ENCODE data around the gene KDM2A. TPM values are rescaled to one million over a fixed set of nuclear protein-coding genes. Genes with fewer than 3 reads are reported as not detected.

Gene KDM2A
- total RNA-seq, 1 experiment from 2014 or later, result 50.4 TPM

DNA sequence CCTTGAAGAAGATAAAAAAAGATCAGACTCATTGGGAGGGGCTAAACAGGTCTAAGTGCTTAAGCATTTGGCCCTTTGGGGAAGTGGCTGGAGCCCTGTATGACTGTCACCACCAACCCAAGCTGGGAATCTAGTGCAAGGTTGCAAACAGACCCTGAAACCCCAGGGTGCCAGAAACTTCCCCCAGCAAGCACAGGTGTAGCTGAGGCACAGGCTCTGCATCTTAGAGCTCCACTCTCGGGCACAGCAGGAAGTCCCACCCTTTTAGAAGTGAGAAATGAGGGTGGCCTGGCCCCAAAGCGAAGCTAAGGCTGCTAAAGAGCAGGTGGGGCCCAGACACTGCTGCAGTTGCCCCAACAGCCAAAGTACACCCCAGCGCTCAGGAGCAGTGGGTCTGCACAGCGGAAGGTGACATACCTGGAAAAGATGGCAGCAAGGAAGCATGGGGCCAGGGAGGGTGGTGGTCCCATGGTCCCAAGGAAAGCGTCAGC lies 5.8 kb upstream of the KDM2A start:
- Histone ChIP-seq H3K4me2 (ENCODE audit: low read length) (no peak overlapping the region), H4K20me1 (ENCODE audit: insufficient read depth) (no peaks in the 10 kb centered on the region), H3K4me3 (replicated peaks in 1 of 2; ENCODE audit: low read depth in 1 of 2, low read length in 2 of 2) (no peak overlapping the region), H2AFZ (ENCODE audit: low read depth, low read length, poor library complexity, severe bottlenecking) (no peak overlapping the region), H3K4me1 (ENCODE audit: control insufficient read depth in 1 of 2, insufficient read depth in 2 of 2, low read length in 2 of 2) (0 out of 4 replicates have a peak, but pooled peaks cover 0 to 3% of the 10 kb centered on the region in 2 experiments), H3K27ac (ENCODE audit: low read depth, low read length) (no peak overlapping the region), H3K79me2 (ENCODE audit: insufficient read depth, low read length) (no peaks in the 10 kb centered on the region), H3K9me2 (ENCODE audit: insufficient read depth) (no peaks in the 10 kb centered on the region), H3K27me3 (ENCODE audit: insufficient read depth, low read length) (no peaks in the 10 kb centered on the region), H3K36me3 (ENCODE audit: control insufficient read depth in 1 of 2, insufficient read depth in 2 of 2, low read length in 2 of 2) (no peaks in the 10 kb centered on the region), H3K9me3 (ENCODE audit: control insufficient read depth in 1 of 2, insufficient read depth in 1 of 2, low read depth in 1 of 2, low read length in 2 of 2) (no peaks in the 10 kb centered on the region), H3K9ac (ENCODE audit: low read length) (no peak overlapping the region)
- DNase-seq (ENCODE audit: low read depth, low spot score) (no peak), ATAC-seq (no peak)
- intact Hi-C loops (cut with micrococcal nuclease), result no loop called here
- no peak for TF ChIP-seq TCF7L2 (IDR thresholded peaks at IDR 0.05; ENCODE audit: borderline replicate concordance, extremely low read depth, insufficient read depth, insufficient read length)
- no peak for TF ChIP-seq SP1 (IDR thresholded peaks at IDR 0.05; ENCODE audit: low read depth)
- no peak for TF ChIP-seq ZNF274 (IDR thresholded peaks at IDR 0.05; ENCODE audit: low read depth, low read length)
- TF ChIP-seq ZFX (IDR thresholded peaks at IDR 0.05), result no peak
- no peak for TF ChIP-seq EZH2phosphoT487 (IDR thresholded peaks at IDR 0.05; ENCODE audit: borderline replicate concordance)
- TF ChIP-seq CEBPB (IDR thresholded peaks at IDR 0.05; ENCODE audit: low read depth), result no peak
- no peak for TF ChIP-seq POLR2A (IDR thresholded peaks at IDR 0.05; ENCODE audit: borderline replicate concordance, extremely low read depth, insufficient read depth, insufficient read length)
- ChIA-PET CTCF (no interaction called here), POLR2A (no interaction called here), RAD21 (ENCODE audit: low non-redundant PET in 1 of 2, low total read pairs in 2 of 2, uncharacterized antibody in 2 of 2, unreplicated experiment in 2 of 2) (no interaction called here)
- no TSS peak for BruUV-seq (replicated peaks)

DNA sequence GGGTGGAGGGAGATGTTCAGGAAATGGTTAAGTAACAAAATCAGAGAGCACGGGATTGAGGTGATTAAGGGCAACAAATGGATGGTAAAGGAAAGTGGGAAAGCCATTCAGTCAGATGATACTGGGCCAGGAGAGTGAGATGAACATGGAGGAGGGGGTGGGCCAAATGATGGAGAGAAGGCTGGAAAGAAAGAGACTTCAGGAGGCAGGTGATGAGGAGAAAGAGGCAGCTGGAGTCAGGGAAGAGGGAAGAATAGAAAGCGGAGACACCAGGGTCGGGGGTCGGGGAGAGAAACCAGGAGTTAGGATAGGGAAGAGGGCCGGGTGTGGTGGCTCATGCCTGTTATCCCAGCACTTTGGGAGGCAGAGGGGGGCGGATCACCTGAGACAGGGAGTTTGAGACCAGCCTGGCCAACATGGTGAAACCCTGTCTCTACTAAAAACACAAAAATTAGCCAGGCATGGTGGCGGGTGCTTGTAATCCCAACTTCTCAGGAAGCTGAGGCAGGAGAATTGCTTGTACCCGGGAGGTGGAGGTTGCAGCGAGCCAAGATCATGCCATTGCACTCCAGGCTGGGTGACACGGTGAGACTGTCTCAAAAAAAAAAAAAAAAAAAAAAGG lies 4.7 kb upstream of the KDM2A start:
- BruUV-seq (replicated peaks), result no TSS peak
- CTCF ChIA-PET, result no interaction called here
- ATAC-seq (no peak), DNase-seq (ENCODE audit: low read depth, low spot score) (no peak)
- H4K20me1 ChIP-seq (ENCODE audit: insufficient read depth), result no peaks in the 10 kb centered on the region
- H3K4me2 ChIP-seq (ENCODE audit: low read length), result no peak overlapping the region
- POLR2A ChIA-PET, result no interaction called here
- no peak overlapping the region for H3K4me3 ChIP-seq (replicated peaks in 1 of 2; ENCODE audit: low read depth in 1 of 2, low read length in 2 of 2)
- no peaks in the 10 kb centered on the region for H3K9me3 ChIP-seq (ENCODE audit: control insufficient read depth in 1 of 2, insufficient read depth in 1 of 2, low read depth in 1 of 2, low read length in 2 of 2)
- no peak overlapping the region for H3K27ac ChIP-seq (ENCODE audit: low read depth, low read length)
- H3K9me2 ChIP-seq (ENCODE audit: insufficient read depth), result no peaks in the 10 kb centered on the region
- intact Hi-C loops (cut with micrococcal nuclease), result no loop called here
- RAD21 ChIA-PET (ENCODE audit: low non-redundant PET in 1 of 2, low total read pairs in 2 of 2, uncharacterized antibody in 2 of 2, unreplicated experiment in 2 of 2), result no interaction called here
- H3K4me1 ChIP-seq (ENCODE audit: control insufficient read depth in 1 of 2, insufficient read depth in 2 of 2, low read length in 2 of 2), result peaks cover 0 to 6% of the 10 kb centered on the region in 2 experiments; a peak in 1 of 4 replicates
- TF ChIP-seq SP1 (IDR thresholded peaks at IDR 0.05; ENCODE audit: low read depth), result no peak
- no peaks in the 10 kb centered on the region for H3K79me2 ChIP-seq (ENCODE audit: insufficient read depth, low read length)
- no peak overlapping the region for H2AFZ ChIP-seq (ENCODE audit: low read depth, low read length, poor library complexity, severe bottlenecking)
- H3K27me3 ChIP-seq (ENCODE audit: insufficient read depth, low read length), result no peaks in the 10 kb centered on the region
- no peak overlapping the region for H3K9ac ChIP-seq (ENCODE audit: low read length)
- no peaks in the 10 kb centered on the region for H3K36me3 ChIP-seq (ENCODE audit: control insufficient read depth in 1 of 2, insufficient read depth in 2 of 2, low read length in 2 of 2)

Data from HCT116 (cell line).